ENCODE results near the gene RPAIN.
"Not testable (repeated sequence)": the region's sequence is repeated elsewhere in the genome, so short reads cannot be mapped to it uniquely, and the experiment has no call there.

Gene RPAIN

DNA sequence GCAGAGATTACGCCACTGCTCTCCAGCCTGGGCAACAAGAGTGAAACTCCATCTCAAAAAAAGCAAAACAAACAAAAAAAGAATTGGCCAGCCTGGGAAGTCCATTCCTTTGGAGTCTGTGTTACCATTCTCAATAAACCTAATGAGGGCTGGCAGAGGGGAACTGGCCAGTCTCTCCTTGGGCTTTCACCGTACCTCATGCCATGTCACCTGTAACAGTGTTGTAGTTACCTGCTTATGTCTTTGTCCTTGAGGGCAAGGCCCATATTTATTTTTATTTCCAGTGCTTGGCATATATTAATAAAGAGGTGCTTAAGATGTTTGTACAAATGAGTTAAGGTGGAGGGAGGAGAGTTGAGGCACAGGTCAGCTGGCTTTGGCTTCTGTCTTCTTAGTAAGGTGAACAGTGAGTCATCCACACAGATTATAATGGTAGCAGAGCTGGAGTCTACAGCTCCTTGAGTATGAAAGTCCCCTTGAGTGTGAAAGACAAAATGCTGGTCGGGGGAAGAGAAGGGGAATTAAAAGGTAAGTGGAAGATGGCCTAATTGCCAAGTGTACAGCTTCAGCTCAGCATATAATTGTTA lies 10.5 kb downstream of the RPAIN start:
- DNase-seq, result no peak

DNA sequence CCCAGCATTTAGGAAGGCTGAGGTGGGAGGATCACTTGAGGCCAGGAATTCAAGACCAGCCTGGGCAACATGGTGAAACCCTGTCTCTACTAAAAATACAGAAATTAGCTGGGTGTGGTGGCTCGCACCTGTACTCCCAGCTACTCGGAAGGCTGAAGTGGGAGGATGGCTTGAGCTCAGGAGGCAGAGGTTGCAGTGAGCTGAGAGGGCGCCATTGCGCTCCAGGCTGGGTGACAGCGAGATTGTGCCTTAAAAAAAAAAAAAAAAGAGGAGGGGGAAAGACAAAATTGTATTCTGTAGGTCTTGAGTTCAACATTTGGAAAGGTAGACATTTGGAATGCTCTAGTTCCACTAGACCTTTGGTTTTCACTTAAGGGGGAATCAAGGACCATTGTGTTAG lies 11.3 kb downstream of the RPAIN start:
- not testable (repeated sequence) for DNase-seq

DNA sequence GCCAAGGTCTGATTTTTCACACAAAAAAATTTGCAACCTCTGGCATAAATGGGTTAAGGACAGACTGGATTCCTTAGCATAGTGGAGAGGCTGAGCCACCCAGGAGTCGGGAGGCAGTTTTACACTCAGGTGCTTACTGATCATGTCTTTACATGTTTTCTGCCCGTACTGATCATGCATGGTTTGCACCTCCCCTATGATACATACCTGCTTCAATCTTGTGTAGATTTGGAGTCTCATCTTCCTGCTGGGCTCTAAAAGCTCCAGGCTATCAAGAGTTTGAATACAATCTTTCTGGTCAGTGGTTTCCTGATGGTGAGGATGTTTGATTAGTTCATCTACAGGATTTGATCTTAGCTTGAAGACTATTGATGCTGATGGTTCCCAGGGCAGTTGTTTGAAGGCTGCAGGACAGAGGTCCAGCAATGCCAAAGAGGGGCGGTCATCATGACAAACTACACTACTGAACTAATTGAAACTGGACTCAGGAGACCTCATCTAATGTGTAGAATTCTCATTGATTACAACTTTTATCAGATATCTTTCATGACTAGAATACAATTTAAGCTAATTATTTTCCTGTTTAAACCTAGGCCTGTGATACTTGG lies 12.1 kb downstream of the RPAIN start:
- no peak for DNase-seq

DNA sequence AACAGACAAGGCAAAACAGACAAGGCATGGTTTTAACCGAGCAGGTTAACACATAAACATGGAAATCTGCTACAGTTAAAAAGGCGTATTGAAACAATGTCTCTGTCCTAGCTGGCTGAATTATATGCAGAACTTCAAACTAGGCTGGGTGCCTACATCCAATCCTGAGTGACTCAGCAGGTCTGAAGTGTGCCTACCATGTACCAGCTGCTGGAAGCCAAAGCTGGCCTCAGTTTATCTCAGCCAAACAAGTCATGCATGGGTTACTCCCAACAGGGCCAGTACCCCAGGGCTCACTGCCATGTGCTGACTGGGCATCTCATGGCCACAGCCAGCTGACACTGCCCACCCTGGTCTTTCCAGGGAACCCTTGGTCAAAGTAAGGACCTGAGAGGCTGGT lies 15.0 kb downstream of the RPAIN start:
- DNase-seq, result no peak

DNA sequence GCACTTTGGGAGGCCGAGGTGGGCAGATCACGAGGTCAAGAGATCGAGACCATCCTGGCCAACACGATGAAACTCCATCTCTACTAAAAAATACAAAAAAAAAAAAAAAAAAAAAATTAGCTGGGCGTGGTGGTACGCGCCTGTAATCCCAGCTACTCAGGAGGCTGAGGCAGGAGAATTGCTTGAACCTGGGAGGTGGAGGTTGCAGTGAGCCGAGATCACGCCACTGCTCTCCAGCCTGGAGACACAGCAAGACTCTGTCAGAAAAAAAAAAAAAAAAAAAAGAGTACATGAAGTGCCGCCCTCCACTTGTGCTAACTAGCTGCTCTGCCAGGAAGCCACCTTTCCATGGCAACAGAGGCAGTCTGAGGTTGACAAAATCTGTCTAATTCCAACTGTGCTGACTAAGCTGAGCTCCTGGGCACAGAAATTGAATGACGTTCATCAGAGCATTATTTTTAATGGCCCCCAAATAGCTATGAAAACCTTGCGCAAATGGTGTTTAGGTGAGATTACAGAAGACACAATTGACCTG lies 15.9 kb downstream of the RPAIN start:
- DNase-seq, result not testable (repeated sequence)

DNA sequence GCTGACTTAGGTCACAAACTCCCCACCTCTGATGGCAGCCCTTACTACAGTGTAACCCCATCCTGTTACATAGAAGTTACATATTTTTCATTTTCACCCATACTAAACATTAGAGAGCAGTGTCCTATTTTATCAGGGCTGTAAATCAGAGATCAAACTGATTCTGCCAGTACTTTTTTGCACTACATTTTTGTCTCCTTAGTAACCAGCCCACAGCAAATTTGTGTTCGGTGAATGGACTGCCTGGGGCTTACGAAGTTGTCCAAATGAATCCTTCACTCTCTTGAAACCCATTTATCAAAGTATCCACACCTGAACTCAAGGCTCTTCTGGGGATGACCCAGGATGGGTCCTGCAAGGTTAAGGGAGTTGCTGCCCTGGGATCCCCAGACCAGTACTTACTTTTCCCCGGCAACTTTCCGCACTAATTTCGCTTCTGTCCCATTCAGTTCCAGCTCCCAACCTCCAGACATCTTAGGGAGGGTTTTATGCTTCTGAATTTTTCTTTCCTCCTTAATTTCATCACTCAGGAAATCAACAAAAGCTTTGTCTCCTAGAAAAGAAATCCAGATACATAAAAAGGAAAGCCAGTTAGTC lies 17.8 kb downstream of the RPAIN start:
- no peak for DNase-seq

DNA sequence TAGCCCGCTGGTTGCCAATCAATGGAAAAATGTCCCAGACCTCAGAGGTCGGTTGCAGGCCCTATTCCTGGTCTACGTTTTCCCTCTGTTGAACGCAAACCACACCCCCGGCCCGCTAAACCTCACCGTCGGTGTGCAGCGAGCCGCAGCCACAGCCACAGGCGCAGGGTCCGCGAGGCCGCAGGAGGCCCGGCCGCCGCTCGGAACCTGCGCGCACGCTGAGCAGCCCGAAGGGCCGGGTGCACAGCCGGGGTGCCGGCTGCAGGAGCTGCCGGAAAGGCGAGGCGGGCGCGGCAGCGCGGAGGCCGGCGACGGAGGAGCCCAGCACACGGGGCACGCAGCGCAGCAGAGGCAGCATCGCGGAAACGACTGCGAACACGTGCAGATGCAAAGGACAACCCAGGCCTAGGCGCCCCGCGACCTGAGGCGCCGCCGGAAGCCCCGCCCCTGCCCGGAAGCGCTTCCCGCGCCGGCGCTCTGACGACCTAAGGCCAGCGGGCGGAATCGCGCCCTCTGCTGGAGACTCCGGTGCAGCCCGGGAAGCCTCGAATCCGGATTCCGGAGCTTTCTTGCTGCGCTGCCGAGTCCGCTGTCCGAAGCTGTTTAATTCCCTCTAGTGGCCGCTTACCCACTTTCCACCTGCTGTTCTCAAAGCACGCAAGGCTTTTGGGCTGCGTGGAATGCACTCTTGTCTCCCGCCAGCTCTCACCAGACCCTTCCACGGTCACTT lies 18.9 kb downstream of the RPAIN start, which contains the start of gene C1QBP:
Gene C1QBP, minus strand, starts transcription at position 440 of the 730 bp plus-strand sequence. Its CDS starts 82 bp downstream, at position 358.
- peak; percentile 88 for DNase-seq

DNA sequence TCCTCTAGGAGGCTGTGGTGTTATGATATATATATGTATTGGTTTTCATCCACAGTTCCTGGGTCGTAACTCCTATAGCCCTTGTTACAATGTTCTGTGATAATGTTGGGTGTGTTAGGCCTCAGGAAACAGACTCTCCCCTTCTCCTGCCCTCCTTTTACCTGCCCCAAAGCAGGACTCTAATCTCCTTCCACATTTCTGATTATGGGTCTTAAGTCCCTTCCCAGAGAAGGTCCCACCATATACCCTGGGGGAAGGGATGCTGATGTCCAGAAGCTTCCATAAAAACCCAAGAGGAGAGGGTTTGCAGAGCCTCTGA lies 19.4 kb downstream of the RPAIN start:
- DNase-seq, result no peak

DNA sequence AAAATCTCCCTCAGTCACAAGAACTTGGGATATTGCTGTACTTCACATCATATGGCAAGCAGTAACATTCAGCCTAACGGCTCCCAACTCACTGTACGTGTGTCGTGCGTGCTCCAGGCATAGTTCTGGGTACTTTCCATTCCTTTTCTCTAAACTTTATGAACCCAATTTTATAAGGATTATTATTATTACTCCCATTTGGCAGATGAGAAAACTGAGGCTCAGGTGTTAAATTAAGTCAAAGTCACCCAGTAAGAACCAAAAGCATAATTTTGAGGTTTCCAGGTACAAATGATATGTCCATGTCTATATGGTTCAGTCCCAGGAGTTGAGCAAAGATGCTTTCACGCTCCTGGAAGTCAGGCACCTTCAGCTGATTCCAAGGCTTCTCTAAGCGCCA lies 23.7 kb downstream of the RPAIN start:
- DNase-seq, result no peak

DNA sequence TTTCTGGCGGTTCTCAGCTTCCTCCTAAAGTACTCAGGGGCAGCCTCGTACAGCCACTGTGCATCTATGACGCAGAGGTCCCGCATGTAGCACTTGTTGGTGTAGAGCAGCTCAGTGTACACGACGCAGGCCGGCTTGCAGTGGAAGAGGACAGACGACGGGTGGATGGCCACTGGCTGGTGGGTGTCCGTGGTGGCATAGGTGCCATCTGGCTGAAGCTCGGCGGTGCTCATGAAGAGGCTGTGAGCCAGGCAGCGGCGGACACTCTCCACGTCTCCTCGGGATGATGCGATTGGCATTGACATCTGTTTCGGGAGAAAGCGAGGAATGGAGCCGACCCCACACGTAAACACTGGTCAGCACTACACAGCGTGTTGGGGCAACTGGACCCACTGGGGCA lies 24.2 kb downstream of the RPAIN start:
- DNase-seq, result no peak

DNA sequence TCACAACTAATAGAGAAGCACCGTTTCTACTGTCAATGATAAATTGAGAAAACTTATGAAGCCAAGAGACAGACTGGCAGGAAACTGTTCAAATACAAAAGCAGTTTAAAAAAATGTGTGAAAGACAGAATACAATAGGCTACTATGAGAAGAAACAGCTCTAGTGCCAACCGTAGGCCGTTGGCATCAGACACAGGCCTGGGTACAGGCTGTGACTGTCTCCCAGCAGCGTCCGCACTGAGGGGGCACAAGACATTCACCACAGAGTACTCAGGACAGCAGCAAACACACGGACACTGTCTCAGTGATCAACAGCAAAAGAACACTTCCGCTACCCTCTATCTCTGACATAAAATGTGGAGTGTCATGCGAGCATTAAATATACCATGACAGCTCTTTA lies 26.8 kb downstream of the RPAIN start:
- no peak for DNase-seq

DNA sequence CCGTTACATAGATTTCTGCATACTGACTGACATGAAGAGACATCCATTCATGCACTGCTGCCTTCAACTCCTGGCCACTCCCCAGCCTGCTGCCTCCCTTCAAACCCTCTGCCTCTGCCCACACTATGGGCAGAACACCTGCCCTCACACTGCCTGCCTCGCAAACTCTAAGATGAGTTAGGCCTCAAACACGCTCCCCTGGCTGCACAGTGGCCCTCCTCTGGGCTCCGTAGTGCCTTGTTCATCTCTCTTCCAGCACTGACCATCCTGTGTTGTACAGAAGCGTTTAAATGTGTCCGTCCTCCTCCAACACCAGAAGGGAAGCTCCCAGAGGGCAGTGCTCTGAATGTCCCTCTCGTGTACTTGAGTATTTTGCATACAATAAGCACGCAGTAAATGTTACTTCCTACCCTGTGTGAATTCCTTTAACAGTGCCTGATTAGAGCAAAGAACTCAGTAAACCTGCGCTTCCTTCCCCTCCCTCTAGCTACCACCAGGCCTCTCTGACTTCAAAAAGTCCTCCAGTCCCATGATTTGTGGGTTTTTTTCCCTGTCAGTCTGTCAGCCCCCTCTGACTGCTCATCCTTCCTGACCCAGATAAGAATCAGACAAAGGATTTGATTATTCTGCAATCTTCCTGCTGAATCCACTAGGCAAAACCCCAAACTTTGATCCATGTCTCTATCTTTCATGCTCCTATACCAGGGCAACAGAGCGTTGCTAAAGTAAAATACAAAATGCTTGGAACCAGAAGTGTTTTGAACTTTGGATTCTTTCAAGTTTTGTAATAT lies 44.9 kb downstream of the RPAIN start:
- DNase-seq, result no peak

DNA sequence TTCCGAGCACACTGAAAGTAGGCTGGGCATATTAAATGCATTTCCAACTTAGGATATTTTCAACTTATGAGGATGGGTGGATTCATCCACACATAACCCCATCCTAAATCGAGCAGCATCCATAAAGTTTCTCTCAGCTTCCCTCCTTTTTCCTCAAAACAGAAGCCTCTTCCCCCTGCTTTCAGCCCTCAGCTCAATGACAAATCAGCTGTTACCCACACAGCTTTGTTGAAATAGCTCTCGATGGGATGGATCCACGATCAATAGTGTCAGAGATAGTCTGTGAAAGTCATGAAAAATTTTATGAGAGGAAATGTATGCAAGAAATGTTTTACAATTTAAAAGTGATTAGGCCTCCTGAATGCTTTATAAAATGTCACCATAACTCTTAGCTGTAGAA lies 46.3 kb downstream of the RPAIN start:
- DNase-seq, result no peak

DNA sequence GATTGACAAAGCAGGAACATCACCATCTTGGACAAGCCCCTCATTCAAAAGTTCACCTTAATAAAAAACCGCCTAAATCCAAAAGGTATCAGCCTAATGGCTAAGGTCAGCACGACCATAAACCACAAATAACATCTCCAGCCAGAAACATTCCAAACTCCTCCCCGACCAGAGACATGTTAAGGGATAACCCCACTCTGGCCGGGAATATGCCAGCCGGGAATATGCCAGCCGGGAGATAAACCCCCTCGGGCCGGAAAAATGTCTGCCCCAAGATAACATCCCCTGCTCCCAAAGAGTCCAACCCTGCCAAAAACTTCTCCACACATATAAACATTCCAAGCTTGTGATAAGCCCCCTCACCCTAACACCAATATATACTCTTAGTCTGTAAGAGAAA lies 47.4 kb downstream of the RPAIN start:
- no peak for DNase-seq

DNA sequence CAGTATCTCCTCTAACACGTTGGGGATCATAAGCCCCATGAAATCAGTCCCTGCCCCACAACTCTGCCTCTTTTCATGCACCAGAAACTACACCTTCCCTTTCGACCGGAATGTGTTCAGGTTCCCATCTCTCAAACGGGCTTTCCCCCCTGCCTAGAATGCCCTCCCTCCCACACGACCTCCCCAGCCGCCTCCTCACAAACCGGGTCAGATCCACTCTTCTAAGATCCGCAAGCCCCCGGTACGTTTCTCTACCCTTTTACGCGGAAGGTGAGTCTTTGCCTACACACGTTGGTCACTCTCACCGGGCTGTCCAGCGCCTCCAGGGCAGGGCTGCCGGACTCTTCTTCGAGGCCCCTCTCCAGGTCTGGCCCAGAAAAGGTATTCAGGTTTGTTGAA lies 48.1 kb downstream of the RPAIN start:
- DNase-seq, result peak; percentile 23

DNA sequence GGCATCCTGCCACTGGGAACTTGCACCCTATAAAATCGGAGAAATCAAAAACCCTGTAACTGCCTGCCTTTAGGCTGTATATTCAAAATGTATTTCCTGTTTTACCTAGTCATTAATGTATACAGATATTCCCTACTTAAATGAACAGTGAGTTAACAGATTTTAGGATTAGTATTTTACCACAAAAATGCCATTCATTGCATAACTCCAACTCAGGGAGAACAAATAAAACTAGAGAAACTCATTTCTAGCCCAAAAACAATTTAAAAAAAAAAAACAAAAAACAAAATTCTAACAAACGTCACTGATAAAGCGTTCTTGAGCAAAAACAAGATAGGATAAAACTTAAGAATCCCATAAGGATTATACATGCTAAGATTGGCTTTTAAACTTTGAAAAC lies 52.5 kb downstream of the RPAIN start:
- DNase-seq, result no peak

DNA sequence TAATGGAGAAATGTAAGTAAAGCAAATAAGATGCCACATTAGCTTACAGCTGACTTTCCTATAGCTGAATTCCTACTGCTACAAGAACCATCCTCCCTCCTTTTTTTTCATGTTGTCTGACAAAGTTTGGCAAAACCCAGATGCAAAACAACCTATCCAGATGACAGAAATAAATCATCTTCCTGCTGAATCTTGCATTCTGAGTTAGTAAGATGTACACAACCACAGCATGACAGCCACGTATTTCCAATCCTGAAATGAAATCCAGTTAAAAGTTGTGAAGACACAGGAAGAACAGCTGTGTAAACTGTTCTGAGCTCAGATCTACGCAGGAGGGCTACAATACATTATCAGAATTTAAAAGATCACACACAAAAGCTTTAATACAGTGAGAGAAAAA lies 53.9 kb downstream of the RPAIN start:
- DNase-seq, result no peak

DNA sequence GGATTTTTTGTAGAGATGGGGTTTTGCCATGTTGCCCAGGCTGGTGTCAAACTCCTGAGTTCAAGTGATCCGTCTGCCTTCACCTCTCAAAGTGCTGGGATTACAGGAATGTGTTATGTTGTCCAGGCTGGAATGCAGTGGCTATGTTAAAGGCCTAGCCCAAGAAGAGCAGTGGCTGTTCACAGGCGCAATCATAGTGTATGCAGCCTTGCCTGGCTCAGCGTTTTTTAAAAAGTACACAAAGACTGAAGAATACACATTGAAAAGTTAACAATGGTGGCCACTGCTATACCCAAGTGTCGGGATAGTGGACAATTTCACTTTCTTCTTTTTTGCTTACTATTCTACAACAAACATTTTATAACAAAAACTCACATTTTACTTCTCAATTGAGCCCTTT lies 59.0 kb downstream of the RPAIN start:
- no peak for DNase-seq

DNA sequence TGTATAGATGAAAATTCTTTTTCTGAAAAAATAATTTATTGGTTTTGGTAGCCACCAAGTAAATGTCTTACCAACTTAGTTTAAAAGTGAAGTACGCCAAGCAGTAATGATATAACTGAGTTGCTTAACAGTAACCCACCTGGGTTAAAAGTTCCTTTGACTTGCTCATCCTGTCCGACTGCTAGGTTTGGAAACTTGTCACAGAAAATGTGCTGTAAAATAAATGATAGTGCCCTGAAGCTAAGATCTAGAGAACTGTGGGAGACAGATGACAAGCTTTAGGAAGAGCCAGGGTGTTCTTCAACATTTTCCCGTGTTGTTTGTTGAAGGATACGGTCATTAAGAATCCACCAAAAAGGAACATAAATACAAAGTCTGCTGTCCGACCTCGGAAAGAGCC lies 61.0 kb downstream of the RPAIN start:
- DNase-seq, result no peak

DNA sequence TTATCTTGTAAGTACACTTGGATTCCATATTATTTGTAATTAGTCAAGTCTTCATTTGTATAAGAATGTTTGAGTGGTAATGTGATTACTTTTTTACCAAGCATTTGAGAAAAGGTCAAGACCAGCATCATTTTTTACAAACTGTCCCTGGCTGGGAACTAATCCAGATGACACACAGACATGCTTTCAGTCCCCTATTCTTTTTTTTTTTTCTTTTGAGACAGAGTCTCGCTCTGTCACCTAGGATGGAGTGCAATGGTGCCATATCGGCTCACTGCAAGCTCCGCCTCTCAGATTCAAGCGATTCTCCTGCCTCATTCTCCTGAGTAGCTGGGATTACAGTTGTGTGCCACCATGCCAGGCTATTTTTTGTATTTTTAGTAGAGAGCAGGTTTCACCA lies 61.5 kb downstream of the RPAIN start:
- DNase-seq, result no peak

Measured in activated T-cell treated with anti-CD3 and anti-CD28 coated beads for 4 hours (primary cell).